HG03045 (cell line): Measurements from ENCODE around the gene SLC4A8.

Experiments
- ATAC-seq: cut with Tn5 transposase; IDR thresholded peaks from one replicate; pipeline ENCODE4 v1.9.1; 2021; ENCODE audit warnings: mild to moderate bottlenecking, moderate library complexity; ENCODE audit not compliant: unreplicated experiment

Gene SLC4A8

GRCh38 chr12:51393676-51394545, 30.7 kb upstream of the SLC4A8 start:
- ATAC-seq: no peak

- no peak for ATAC-seq
Measured at GRCh38 chr12:51395283-51396230, 29.1 kb upstream of the SLC4A8 start.

- no peak for ATAC-seq
Measured at GRCh38 chr12:51397670-51398069, 27.0 kb upstream of the SLC4A8 start.

GRCh38 chr12:51399891-51400290, 24.7 kb upstream of the SLC4A8 start:
- no peak for ATAC-seq

GRCh38 chr12:51401020-51401419, 23.6 kb upstream of the SLC4A8 start:
- ATAC-seq: no peak

GRCh38 chr12:51401486-51401885, 23.1 kb upstream of the SLC4A8 start:
- ATAC-seq: no peak

- ATAC-seq: no peak
Measured at GRCh38 chr12:51401900-51402299, 22.7 kb upstream of the SLC4A8 start.

GRCh38 chr12:51403159-51403558, 21.5 kb upstream of the SLC4A8 start:
- ATAC-seq: no peak

- no peak for ATAC-seq
Measured at GRCh38 chr12:51403681-51404136, 20.9 kb upstream of the SLC4A8 start.

- no peak for ATAC-seq
Measured at GRCh38 chr12:51404627-51405026, 20.0 kb upstream of the SLC4A8 start.

GRCh38 chr12:51405801-51406207, 18.8 kb upstream of the SLC4A8 start:
- no peak for ATAC-seq

- no peak for ATAC-seq
Measured at GRCh38 chr12:51406290-51406689, 18.3 kb upstream of the SLC4A8 start.

- no peak for ATAC-seq
Measured at GRCh38 chr12:51406859-51407258, 17.8 kb upstream of the SLC4A8 start.

GRCh38 chr12:51407604-51408003, 17.0 kb upstream of the SLC4A8 start:
- ATAC-seq: no peak

GRCh38 chr12:51409846-51410245, 14.8 kb upstream of the SLC4A8 start:
- no peak for ATAC-seq

- ATAC-seq: no peak
Measured at GRCh38 chr12:51413149-51413548, 11.5 kb upstream of the SLC4A8 start.

GRCh38 chr12:51413791-51414190, 10.8 kb upstream of the SLC4A8 start:
- no peak for ATAC-seq

GRCh38 chr12:51415931-51416330, 8.7 kb upstream of the SLC4A8 start:
- no peak for ATAC-seq

GRCh38 chr12:51417826-51418225, 6.8 kb upstream of the SLC4A8 start:
- no peak for ATAC-seq

GRCh38 chr12:51419425-51420193, 5.0 kb upstream of the SLC4A8 start:
- ATAC-seq: no peak
